ENCODE results near the gene CARD11. TPM values are rescaled to one million over a fixed set of nuclear protein-coding genes. Genes with fewer than 3 reads are reported as not detected.

CARD11 gene
- total and polyA plus RNA-seq, 2 of the 4 experiments (the other 2 are of a cell fraction), result 0.18 to 0.26 TPM

DNA sequence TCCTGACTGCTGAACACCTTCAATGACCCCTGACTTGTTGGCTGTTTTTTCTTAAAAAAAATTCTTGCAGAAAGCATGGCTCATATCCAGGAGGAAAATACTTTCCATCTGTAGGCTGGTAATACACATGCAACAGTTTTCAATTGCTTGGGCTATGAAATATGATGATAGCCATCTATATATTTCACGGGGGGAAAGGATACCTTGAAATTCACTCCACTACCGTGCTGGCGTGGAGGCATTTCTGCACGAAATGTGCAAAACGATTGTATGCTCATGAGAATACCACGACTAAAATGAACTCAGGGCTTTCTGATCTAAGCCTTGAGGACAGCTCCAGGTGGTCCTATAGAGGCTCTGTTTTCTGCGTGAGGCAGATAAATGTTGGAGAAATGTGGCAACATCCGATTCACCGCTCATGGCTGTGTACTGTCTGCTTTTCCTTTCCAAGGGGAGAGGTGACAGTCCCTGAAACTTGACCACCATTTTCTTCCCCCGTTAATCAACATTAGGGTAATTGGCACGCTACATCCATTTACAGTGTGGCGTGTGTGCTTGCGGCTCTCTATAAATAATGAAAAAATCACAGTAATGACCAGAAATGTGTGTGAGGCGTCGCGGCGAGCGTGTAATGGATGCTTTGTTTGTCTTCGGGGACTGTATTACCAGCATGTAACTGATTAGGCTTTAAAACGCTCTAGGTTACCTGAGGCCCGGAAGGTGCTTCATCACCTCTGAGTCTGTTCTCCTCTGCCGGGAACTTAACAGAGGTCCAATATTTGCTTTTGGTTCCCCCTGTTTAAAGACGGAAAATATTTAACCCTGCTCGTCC is 12.8 kb upstream of the CARD11 start (continued):
- TF ChIP-seq SMC3 (IDR thresholded peaks at IDR 0.05; ENCODE audit: low read depth, low read length), result no peak

DNA sequence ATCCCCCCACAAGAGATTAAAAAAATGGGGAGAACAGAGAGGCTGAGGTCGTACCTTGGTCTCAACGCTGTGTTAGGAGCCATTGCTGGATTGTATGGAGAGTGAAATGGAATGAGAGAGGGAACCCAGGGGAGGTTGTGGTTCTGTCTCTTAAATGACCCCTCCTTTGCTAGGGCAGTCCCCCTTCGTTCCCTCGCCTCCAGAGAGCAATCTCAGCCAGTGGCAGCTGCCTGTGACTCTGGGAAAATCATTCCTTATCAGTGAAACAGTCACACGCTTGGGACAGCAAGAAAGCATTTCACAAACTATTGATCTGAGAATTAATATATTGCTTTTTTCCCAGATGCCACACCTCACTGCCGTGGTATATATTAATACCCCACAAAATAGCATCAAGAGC is 12.0 kb upstream of the CARD11 start:
- no peak overlapping the region for H3K27ac ChIP-seq (ENCODE audit: insufficient read depth, low read length)
- no peak overlapping the region for H4K91ac ChIP-seq (ENCODE audit: insufficient read depth, low read depth, low read length)
- no peak overlapping the region for H3K4me2 ChIP-seq (ENCODE audit: low read depth, low read length)
- no peak for TF ChIP-seq CTCF (conservative IDR thresholded peaks at IDR 0.05; ENCODE audit: low read depth, low read length)
- no peak for TF ChIP-seq RCOR1 (IDR thresholded peaks at IDR 0.05; ENCODE audit: insufficient replicate concordance, low read length)
- no peak for TF ChIP-seq NFE2L2 (IDR thresholded peaks at IDR 0.05; ENCODE audit: low read depth, low read length)
- TF ChIP-seq ELK1 (IDR thresholded peaks at IDR 0.05; ENCODE audit: borderline replicate concordance, low read depth, low read length), result no peak
- TF ChIP-seq MXI1 (IDR thresholded peaks at IDR 0.05; ENCODE audit: borderline replicate concordance, low read depth, low read length), result no peak
- no peak for TF ChIP-seq USF2 (IDR thresholded peaks at IDR 0.05; ENCODE audit: low read depth, low read length)
- no peak for TF ChIP-seq CEBPB (IDR thresholded peaks at IDR 0.05; ENCODE audit: low read depth, low read length)
- no peak for TF ChIP-seq RAD21 (IDR thresholded peaks at IDR 0.05; ENCODE audit: low read length)
- no peak for TF ChIP-seq CHD1 (IDR thresholded peaks at IDR 0.05; ENCODE audit: low read depth, low read length)
- H3K4me3 ChIP-seq (ENCODE audit: insufficient read depth, low read depth, low read length), result no peak overlapping the region
- ChIA-PET CTCF (no interaction called here), POLR2A (ENCODE audit: unreplicated experiment) (no interaction called here)
- intact Hi-C loops (cut with micrococcal nuclease), result no loop called here
- no peak overlapping the region for H3K23ac ChIP-seq (ENCODE audit: low read depth, low read length)
- no TSS peak for BruUV-seq (replicated peaks)
- no peaks in the 10 kb centered on the region for H3K36me3 ChIP-seq (ENCODE audit: control insufficient read depth, insufficient read depth, low read length)
- no peak overlapping the region for H3K14ac ChIP-seq (replicated peaks; ENCODE audit: low read depth, low read length)
- WGBS, 2 experiments (ENCODE audit: extremely low coverage in 2 of 2, insufficient read length in 1 of 2), result no CpG with 5 or more reads among the region's 6 CpGs
- in situ Hi-C loops (cut with MboI; ENCODE audit: low sequenced_read_pairs), result no loop called here
- no peak overlapping the region for H2AK5ac ChIP-seq (ENCODE audit: low read depth, low read length)
- ATAC-seq (ENCODE audit: low read depth) (no peak), DNase-seq (no peak)
- peaks cover 2% of the 10 kb centered on the region; the same call in 1 of the 2 replicates for H3K9me3 ChIP-seq (ENCODE audit: control insufficient read depth, insufficient read depth, low read length)
- no peak overlapping the region for H2AK9ac ChIP-seq (replicated peaks; ENCODE audit: low read depth, low read length, poor library complexity)
- H3K9ac ChIP-seq (ENCODE audit: low read depth, low read length), result no peak overlapping the region
- no peaks in the 10 kb centered on the region for H3K9me1 ChIP-seq (ENCODE audit: insufficient read depth, low read length)
- no peak overlapping the region for H3K18ac ChIP-seq (ENCODE audit: low read depth, low read length)
- H3K4me1 ChIP-seq (ENCODE audit: control insufficient read depth, insufficient read depth, low read length), result no peaks in the 10 kb centered on the region
- H4K8ac ChIP-seq (ENCODE audit: low read depth in 2 of 2, low read length in 2 of 2), result no peak overlapping the region
- dilution Hi-C loops (cut with HindIII; ENCODE audit: low sequenced_read_pairs, unreplicated experiment), result no loop called here
- peaks cover 13% of the 10 kb centered on the region; the same call in 1 of the 2 replicates for H3K27me3 ChIP-seq (ENCODE audit: control insufficient read depth, insufficient read depth, low read length)
- no peak overlapping the region for H3K56ac ChIP-seq (ENCODE audit: extremely low read depth, insufficient read depth, low read length)
- H2BK5ac ChIP-seq (ENCODE audit: low read depth, low read length, poor library complexity, severe bottlenecking), result no peak overlapping the region
- H2AFZ ChIP-seq (replicated peaks; ENCODE audit: low read length, poor library complexity), result no peak overlapping the region
- H3K4ac ChIP-seq (ENCODE audit: low read depth, low read length), result no peak overlapping the region
- no peaks in the 10 kb centered on the region for H3K79me1 ChIP-seq (ENCODE audit: low read depth in 1 of 2, low read length in 2 of 2)
- H2BK120ac ChIP-seq (ENCODE audit: low read depth, low read length), result no peak overlapping the region
- H4K20me1 ChIP-seq (ENCODE audit: insufficient read depth, low read length), result no peaks in the 10 kb centered on the region
- no peak overlapping the region for H4K5ac ChIP-seq (ENCODE audit: low read depth, low read length)
- no peak overlapping the region for H2BK15ac ChIP-seq (ENCODE audit: low read depth, low read length)
- H2BK20ac ChIP-seq (ENCODE audit: low read depth, low read length), result no peak overlapping the region

Data from IMR-90 (cell line).